Progenitor cell of endocrine pancreas (in vitro differentiated cells): Measurements from ENCODE around the gene AOAH. TPM values are rescaled to one million over a fixed set of nuclear protein-coding genes. Genes with fewer than 3 reads are reported as not detected.
A peak's percentile ranks its signal among the peaks of the same experiment; 100 is the strongest.

ENCODE experiments used
- DNase-seq: peaks from one replicate; pipeline ENCODE4 v3.0.0; 2021; ENCODE audit warnings: low spot score; ENCODE audit not compliant: unreplicated experiment
- H3K27ac Mint-ChIP-seq: 2 replicates; pipeline ENCODE4 v1.8.0; 2021; ENCODE audit warnings: mild to moderate bottlenecking, moderate library complexity, mixed read lengths
- H3K27me3 Mint-ChIP-seq: 2 replicates; pipeline ENCODE4 v1.8.0; 2021; ENCODE audit warnings: mixed read lengths
- H3K36me3 Mint-ChIP-seq: 2 replicates; pipeline ENCODE4 v1.8.0; 2022; ENCODE audit warnings: mixed read lengths; ENCODE audit not compliant: insufficient read depth
- H3K4me1 Mint-ChIP-seq: 2 replicates; pipeline ENCODE4 v1.8.0; 2021; ENCODE audit warnings: low read depth, mixed read lengths
- H3K4me3 Mint-ChIP-seq: 2 replicates; pipeline ENCODE4 v1.8.0; 2021; ENCODE audit warnings: low read depth, mild to moderate bottlenecking, moderate library complexity, mixed read lengths
- H3K9me3 Mint-ChIP-seq: 2 replicates; pipeline ENCODE4 v1.8.0; 2021; ENCODE audit warnings: low read depth, mixed read lengths
- CTCF ChIP-seq: fragments of 200-600 bp; sonication (generic); IDR thresholded peaks from one replicate; pipeline ENCODE4 v1.5.0; 2021; ENCODE audit warnings: antibody characterized with exemption, mild to moderate bottlenecking; ENCODE audit not compliant: unreplicated experiment
- total RNA-seq: library from RNA; stranded (reverse); gene quantifications from 2 replicates; pipeline ENCODE4 v1.2.1, GENCODE V29; 2021

Gene AOAH
- total RNA-seq, 1 donor from 2014 or later: 3.3 TPM

DNA sequence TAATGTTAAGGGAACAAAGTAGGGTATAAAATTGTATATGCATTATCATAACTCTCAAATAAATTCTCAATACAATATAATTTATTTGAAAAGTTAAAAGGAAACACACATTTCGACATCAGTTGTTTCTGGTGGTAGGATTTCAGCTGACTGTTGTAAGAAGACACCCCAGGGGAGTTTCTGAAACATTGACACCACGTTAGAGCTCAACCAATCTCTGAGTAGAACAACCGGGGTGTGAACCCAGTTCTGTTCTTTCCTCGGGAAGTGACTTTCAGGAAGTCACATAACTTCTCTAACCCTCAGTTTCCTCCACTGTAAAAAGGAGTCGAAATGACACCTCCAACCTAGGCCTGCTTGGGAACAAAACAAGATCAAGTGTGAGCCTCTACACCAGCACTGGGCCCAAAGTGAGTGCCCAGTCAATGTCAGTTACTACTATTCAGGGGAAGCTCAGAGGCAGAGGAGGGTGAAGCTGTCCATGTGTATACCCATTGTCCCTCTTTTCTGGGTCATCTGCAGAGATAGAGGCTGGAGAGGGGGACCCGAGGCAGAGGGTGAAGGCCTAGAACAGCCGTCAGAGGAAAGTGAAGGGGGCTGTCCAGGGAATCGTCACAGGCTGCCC, 67.1 kb downstream of the AOAH start:
- no peak for DNase-seq
- no peaks in the 10 kb centered on the region for H3K36me3 Mint-ChIP-seq
- H3K4me1 Mint-ChIP-seq: peaks cover 50% of the 10 kb centered on the region
- no peak for TF ChIP-seq CTCF
- peak overlapping the region; percentile 11 for H3K27ac Mint-ChIP-seq
- no peaks in the 10 kb centered on the region for H3K9me3 Mint-ChIP-seq
- no peak overlapping the region for H3K4me3 Mint-ChIP-seq
- no peaks in the 10 kb centered on the region for H3K27me3 Mint-ChIP-seq

DNA sequence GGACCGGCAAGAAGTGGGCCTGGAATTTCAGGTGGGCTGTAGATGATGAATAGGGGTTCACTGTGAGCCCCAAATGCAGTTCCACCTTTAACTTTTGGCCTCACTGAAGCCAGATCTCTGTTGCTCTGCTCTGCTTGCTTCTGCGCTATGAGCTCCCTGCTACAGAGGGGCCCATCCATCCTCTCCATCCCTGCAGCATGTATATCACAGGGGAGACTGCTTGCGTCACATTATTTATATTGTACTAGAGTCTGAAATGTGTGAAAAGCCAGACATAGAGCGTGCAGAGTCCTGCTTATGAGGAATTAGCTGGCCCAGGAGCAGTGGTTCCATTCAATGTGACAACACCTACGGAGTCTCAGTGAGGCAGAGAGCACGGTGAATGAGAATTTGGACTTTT, 69.9 kb downstream of the AOAH start:
- no peak for TF ChIP-seq CTCF
- H3K4me3 Mint-ChIP-seq: no peak overlapping the region
- no peaks in the 10 kb centered on the region for H3K36me3 Mint-ChIP-seq
- DNase-seq: no peak
- peaks cover 29% of the 10 kb centered on the region for H3K4me1 Mint-ChIP-seq
- H3K9me3 Mint-ChIP-seq: peaks cover 3% of the 10 kb centered on the region
- H3K27me3 Mint-ChIP-seq: no peaks in the 10 kb centered on the region
- no peak overlapping the region for H3K27ac Mint-ChIP-seq

DNA sequence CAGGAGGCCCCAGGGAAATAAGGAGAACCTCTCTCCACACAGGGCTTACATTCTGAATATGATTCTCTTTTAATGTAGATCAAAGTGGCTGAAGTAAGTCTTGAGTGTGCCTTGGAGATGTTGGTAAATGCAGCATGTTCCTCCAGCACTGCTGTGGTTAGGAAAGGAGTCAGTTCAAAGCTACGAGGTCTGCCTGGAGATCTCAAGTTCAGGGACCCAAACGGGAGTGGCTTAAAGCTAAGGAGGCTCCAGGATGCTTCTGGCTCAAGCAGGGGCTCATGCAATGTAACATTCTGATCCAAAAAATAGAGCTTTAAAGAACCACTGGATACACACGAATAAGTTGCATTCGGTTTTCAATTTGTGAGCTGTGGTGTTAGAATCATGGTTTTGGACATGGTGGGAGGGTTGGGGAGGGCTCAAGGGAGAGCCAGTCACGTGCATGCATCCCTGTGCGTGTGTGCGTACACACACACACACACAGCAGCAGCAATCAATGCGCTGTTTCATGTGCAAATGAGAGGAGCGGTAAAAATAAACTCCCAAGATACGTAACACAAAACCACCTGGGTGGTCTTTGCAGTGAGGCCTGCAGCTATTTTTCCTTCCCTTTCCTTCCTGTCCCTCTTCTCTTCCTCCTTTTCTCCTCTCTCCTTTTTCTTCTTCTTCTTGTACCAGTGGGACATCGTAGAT, 70.5 kb downstream of the AOAH start:
- no peak for DNase-seq
- H3K4me3 Mint-ChIP-seq: no peak overlapping the region
- H3K36me3 Mint-ChIP-seq: no peaks in the 10 kb centered on the region
- H3K27ac Mint-ChIP-seq: no peak overlapping the region
- H3K27me3 Mint-ChIP-seq: no peaks in the 10 kb centered on the region
- TF ChIP-seq CTCF: no peak
- peaks cover 3% of the 10 kb centered on the region for H3K9me3 Mint-ChIP-seq
- H3K4me1 Mint-ChIP-seq: peaks cover 24% of the 10 kb centered on the region

- no peak overlapping the region for H3K27ac Mint-ChIP-seq
- H3K4me3 Mint-ChIP-seq: no peak overlapping the region
- H3K27me3 Mint-ChIP-seq: no peaks in the 10 kb centered on the region
- no peak for DNase-seq
- no peaks in the 10 kb centered on the region for H3K36me3 Mint-ChIP-seq
- no peak for TF ChIP-seq CTCF
- peaks cover 18% of the 10 kb centered on the region for H3K4me1 Mint-ChIP-seq
- H3K9me3 Mint-ChIP-seq: peaks cover 3% of the 10 kb centered on the region
Measured at GRCh38 chr7:36653008-36653662, 71.2 kb downstream of the AOAH start.

GRCh38 chr7:36652431-36652830, 71.9 kb downstream of the AOAH start:
- H3K36me3 Mint-ChIP-seq: no peaks in the 10 kb centered on the region

More at GRCh38 chr7:36652431-36652830, 71.9 kb downstream of the AOAH start:
- no peak for DNase-seq
- H3K4me1 Mint-ChIP-seq: peaks cover 15% of the 10 kb centered on the region
- no peak overlapping the region for H3K4me3 Mint-ChIP-seq
- H3K9me3 Mint-ChIP-seq: peaks cover 3% of the 10 kb centered on the region
- no peak overlapping the region for H3K27ac Mint-ChIP-seq
- H3K27me3 Mint-ChIP-seq: no peaks in the 10 kb centered on the region
- no peak for TF ChIP-seq CTCF
